Cardiac muscle cell (in vitro differentiated cells and primary cell): Measurements from ENCODE around the gene SIL1. TPM values are rescaled to one million over a fixed set of nuclear protein-coding genes. Genes with fewer than 3 reads are reported as not detected.

Experiments
- DNase-seq, 2 donors: peaks; one replicate each; pipeline versions ENCODE4 v3.0.0 to v3.0.0-alpha.2; 2010 to 2017; ENCODE audit warnings: low read depth in 1 of 2, low spot score in 1 of 2
- H3K27ac ChIP-seq: fragments of 200-600 bp; sonication (generic); 2 replicates; pipeline ENCODE4 v1.5.1; 2016
- H3K27me3 ChIP-seq: fragments of 200-600 bp; sonication (generic); 2 replicates; pipeline ENCODE4 v1.6.0; 2016; ENCODE audit warnings: control low read depth
- H3K36me3 ChIP-seq: fragments of 200-600 bp; sonication (generic); 2 replicates; pipeline ENCODE4 v1.5.1; 2016; ENCODE audit warnings: control low read depth
- H3K4me1 ChIP-seq: fragments of 200-600 bp; sonication (generic); 2 replicates; pipeline ENCODE4 v1.8.1; 2017; ENCODE audit warnings: low read depth, mild to moderate bottlenecking, mixed run types
- H3K4me3 ChIP-seq: fragments of 200-600 bp; sonication (generic); 2 replicates; pipeline ENCODE4 v1.5.1; 2016; ENCODE audit warnings: mild to moderate bottlenecking
- H3K9me3 ChIP-seq: fragments of 200-600 bp; sonication (generic); 2 replicates; pipeline ENCODE4 v1.5.1; 2017; ENCODE audit warnings: low read depth, mild to moderate bottlenecking, control low read depth
- CTCF ChIP-seq: IDR thresholded peaks from 2 replicates; pipeline ENCODE4 v1.5.1; 2012; ENCODE audit warnings: low read depth, mild to moderate bottlenecking, low read length
- polyA plus RNA-seq: library from polyadenylated mRNA; unstranded; fragments of >200 nt; fragmentation: Nextera tagmentation; extraction: Ambion mirVana; gene quantifications from 2 replicates; pipeline ENCODE4 v1.2.1, GENCODE V29; 2016
- total RNA-seq: library from RNA; depleted of rRNA; stranded (reverse); fragments of >200 nt; gene quantifications from 2 replicates; pipeline ENCODE4 v1.2.3, GENCODE V29; 2016

The SIL1 gene
- total and polyA plus RNA-seq, 2 experiments from 2014 or later, result 40.5 to 49.8 TPM

GRCh38 chr5:138972836-138973235, 225.3 kb downstream of the SIL1 start:
- Histone ChIP-seq H3K36me3 (no peaks in the 10 kb centered on the region), H3K27me3 (no peaks in the 10 kb centered on the region), H3K27ac (peak overlapping the region; percentile 2), H3K9me3 (no peaks in the 10 kb centered on the region), H3K4me1 (peaks cover 59% of the 10 kb centered on the region), H3K4me3 (no peak overlapping the region)
- no peak for TF ChIP-seq CTCF
- no peak for DNase-seq

- H3K4me1 ChIP-seq, result peaks cover 64% of the 10 kb centered on the region
- no peak overlapping the region for H3K4me3 ChIP-seq
- peak overlapping the region; percentile 2 for H3K27ac ChIP-seq
These were observed 225.9 kb downstream of the SIL1 start for GRCh38 chr5:138972230-138972629.

GRCh38 chr5:138969323-138970002, 228.7 kb downstream of the SIL1 start:
- no peak for TF ChIP-seq CTCF
- Histone ChIP-seq H3K4me1 (peaks cover 56% of the 10 kb centered on the region), H3K27ac (no peak overlapping the region), H3K9me3 (no peaks in the 10 kb centered on the region), H3K27me3 (no peaks in the 10 kb centered on the region), H3K4me3 (no peak overlapping the region), H3K36me3 (no peaks in the 10 kb centered on the region)
- no peak for DNase-seq

More at GRCh38 chr5:138972230-138972629, 225.9 kb downstream of the SIL1 start:
- Histone ChIP-seq H3K9me3 (no peaks in the 10 kb centered on the region), H3K36me3 (no peaks in the 10 kb centered on the region), H3K27me3 (no peaks in the 10 kb centered on the region)
- TF ChIP-seq CTCF, result no peak
- no peak for DNase-seq

GRCh38 chr5:138968601-138969000, 229.6 kb downstream of the SIL1 start:
- H3K4me3 ChIP-seq, result no peak overlapping the region
- TF ChIP-seq CTCF, result no peak
- no peak for DNase-seq
- H3K36me3 ChIP-seq, result no peaks in the 10 kb centered on the region
- no peaks in the 10 kb centered on the region for H3K27me3 ChIP-seq
- no peaks in the 10 kb centered on the region for H3K9me3 ChIP-seq
- peaks cover 57% of the 10 kb centered on the region for H3K4me1 ChIP-seq
- H3K27ac ChIP-seq, result no peak overlapping the region

- Histone ChIP-seq H3K27ac (no peak overlapping the region), H3K9me3 (no peaks in the 10 kb centered on the region), H3K4me1 (peaks cover 57% of the 10 kb centered on the region), H3K4me3 (no peak overlapping the region), H3K36me3 (no peaks in the 10 kb centered on the region), H3K27me3 (no peaks in the 10 kb centered on the region)
- no peak for TF ChIP-seq CTCF
- no peak for DNase-seq
These were observed 230.2 kb downstream of the SIL1 start for GRCh38 chr5:138967791-138968448.
